NOMO-1 treated with DMSO at 0.1 percent for 48 hours (cell line): ENCODE data around the gene KLHDC7B.
"Not testable (repeated sequence)": the region's sequence is repeated elsewhere in the genome, so short reads cannot be mapped to it uniquely, and the experiment has no call there.

Source experiments
- DNase-seq: peaks from one replicate; lab custom pipeline; 2025; ENCODE audit not compliant: unreplicated experiment; lab: John Stamatoyannopoulos, UW

Gene KLHDC7B

GRCh38 chr22:50517495-50518260, 28.0 kb upstream of the KLHDC7B start:
- DNase-seq = no peak

DNA sequence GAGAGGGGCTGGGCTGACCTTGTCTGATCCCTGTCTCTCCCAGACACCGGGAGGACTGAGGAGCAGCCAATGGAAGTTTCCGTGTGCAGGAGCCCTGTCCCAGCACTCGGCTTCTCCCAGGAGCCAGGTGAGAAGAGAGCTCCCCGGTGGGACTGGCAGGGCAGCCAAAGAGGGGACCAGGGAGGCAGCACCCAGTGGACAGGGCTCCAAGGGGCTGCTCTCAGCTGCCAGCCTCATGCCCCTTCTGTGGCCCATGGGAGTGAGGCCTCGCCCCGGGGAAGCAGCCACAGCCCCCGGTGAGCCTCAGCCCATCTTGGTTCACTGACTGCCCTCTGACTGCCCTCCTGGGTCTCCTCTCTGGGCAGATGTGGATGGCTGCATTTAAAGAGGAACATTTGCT, 27.1 kb upstream of the KLHDC7B start:
- no peak for DNase-seq

DNA sequence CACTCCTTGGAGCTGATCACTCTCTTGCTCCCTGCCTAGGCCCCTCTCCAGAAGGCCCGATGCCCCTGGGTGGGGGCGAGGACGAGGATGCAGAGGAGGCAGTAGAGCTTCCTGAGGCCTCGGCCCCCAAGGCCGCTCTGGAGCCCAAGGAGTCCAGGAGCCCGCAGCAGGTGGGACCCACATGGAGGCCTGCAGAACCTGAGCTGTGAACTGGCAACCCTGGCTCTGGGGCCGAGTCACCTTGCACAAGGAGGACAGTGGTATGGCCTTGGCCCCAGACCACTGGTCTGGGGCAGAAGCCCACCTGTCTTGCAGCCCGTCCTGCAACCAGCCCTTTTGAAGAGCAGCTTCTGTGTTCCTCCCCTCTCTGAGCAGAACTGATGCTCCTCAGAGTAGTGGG, 26.5 kb upstream of the KLHDC7B start:
- DNase-seq = no peak

- DNase-seq = not testable (repeated sequence)
Measured at GRCh38 chr22:50520184-50520583, 25.5 kb upstream of the KLHDC7B start.

GRCh38 chr22:50520826-50521453, 24.8 kb upstream of the KLHDC7B start:
- no peak for DNase-seq

- no peak for DNase-seq
Measured at GRCh38 chr22:50521710-50522109, 24.0 kb upstream of the KLHDC7B start.

DNA sequence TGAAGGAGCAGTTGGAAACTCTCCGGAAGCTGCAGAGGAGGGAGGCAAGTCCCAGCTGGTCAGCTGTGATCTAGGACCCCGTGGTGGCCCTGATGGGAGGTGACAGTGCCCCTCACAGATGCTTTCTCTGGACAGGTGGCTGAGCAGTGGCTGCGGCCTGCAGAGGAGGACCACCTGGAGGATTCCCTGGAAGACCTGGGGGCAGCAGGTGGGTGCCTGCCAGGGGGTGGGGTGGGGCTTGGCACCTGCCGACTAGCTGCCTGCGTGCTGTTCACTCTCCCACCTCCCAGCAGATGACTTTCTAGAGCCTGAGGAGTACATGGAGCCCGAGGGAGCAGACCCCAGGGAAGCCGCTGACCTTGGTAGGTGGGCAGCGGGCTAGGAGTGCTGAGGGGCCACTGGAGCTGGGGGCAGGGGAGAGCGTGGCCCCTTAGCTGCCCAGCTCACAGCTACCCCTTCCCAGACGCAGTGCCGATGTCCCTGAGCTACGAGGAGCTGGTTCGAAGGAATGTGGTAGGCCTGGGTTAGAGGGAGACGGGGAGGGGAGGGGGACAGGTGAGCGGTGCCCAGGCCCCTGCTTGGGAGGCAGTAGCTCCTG, 23.4 kb upstream of the KLHDC7B start:
- no peak for DNase-seq

GRCh38 chr22:50522806-50523438, 22.8 kb upstream of the KLHDC7B start:
- DNase-seq = no peak

DNA sequence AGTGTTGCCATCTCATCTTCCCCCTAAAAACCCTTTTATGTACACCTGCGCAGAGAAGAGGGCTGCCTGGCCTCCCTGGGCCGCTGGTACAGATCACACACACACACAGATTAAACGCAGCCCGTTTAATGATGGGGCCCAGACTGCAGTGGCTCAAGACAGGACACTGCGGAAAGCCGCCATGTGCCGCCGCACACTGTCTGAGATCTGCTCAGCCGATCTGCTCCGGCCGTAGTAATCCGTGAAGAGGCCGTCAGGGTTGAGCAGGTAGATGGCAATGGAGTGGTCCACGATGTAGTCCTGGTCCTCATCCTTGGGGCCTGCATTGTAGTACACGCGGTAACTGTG, 22.3 kb upstream of the KLHDC7B start:
- no peak for DNase-seq

DNA sequence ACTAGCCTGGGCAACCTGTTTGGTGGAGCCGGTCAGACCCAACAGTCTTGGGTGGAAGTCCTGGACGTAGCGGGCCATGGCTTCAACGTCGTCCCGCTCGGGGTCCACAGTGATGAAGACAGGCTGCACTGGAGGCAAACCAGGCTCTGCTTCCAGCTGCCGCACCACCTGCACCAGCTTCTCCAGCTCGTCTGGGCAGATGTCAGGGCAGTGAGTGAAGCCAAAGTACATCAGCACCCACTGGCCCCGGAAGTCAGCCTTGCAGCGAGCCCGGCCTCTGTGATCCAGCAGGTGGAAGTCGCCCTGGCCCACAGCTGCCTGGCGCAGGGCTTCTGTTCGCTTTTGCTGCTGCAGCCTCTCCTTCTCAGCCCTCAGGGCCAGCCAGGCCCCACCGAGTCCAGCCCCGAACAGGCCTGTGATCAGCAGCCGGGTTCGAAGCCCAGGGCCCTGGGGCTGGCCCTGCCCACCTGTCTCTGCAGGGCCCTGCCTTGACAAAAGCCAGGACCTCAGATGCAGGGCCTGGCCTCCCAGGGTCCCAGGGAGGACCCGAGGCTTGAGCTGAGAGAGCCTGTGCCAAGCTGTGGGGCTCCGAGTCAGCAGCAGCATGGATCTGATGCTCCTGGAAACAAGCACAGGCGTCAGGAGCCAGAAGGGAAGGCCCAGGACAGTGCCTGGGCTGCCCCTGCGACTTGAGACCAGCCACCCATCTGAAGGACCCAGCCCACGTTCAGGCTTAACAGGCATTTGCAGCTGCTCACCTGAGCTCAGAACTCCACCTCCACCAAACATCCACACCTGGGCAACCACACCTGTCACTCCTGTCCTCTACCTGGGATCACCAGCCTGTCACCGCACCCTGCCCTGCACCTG, 21.7 kb upstream of the KLHDC7B start:
- no peak for DNase-seq

DNA sequence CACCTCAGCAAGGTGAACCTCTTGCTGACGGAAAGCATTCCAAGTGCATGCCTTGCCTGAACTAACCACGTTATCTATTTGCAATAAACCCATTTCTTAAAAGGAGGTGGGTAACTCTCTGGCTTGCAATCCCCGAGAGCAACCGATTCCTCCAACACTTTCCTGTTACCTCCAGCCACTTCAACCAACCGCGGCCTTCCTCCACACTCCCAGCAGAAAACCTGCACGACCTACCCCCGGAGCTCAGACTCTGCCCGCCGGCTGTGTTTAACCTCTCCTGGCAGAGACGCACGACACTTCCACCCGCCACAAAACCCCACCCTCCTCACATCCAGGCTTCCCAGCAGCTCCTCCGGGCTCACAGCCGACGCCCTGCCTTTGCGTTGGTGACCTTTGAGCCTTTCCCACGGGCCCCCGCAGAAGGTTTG, 21.0 kb upstream of the KLHDC7B start:
- DNase-seq = peak; percentile 53

- DNase-seq = peak; percentile 94
Measured at GRCh38 chr22:50525104-50525857, 20.4 kb upstream of the KLHDC7B start, which contains the start of gene SCO2. Gene SCO2 (minus strand): TSS chr22:50525598. CDS start chr22:50524411, 1,187 bp downstream.

DNA sequence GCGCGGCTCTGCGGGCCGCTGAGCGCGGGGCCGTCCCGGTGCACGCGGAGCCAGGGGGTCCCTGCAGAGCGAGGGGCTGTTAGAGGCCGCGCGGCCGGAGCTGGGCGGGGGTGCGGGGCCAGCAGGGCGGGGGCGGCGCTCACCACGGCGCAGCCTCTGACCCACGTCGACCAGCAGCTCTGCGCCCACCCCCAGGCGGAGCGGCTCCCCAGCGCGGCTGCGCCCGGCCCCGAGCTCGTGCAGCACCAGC, 19.9 kb upstream of the KLHDC7B start:
- DNase-seq = no peak

- peak; percentile 74 for DNase-seq
Measured at GRCh38 chr22:50526108-50526833, 19.4 kb upstream of the KLHDC7B start.

GRCh38 chr22:50526834-50527801, 18.6 kb upstream of the KLHDC7B start:
- DNase-seq = peak; percentile 86

DNA sequence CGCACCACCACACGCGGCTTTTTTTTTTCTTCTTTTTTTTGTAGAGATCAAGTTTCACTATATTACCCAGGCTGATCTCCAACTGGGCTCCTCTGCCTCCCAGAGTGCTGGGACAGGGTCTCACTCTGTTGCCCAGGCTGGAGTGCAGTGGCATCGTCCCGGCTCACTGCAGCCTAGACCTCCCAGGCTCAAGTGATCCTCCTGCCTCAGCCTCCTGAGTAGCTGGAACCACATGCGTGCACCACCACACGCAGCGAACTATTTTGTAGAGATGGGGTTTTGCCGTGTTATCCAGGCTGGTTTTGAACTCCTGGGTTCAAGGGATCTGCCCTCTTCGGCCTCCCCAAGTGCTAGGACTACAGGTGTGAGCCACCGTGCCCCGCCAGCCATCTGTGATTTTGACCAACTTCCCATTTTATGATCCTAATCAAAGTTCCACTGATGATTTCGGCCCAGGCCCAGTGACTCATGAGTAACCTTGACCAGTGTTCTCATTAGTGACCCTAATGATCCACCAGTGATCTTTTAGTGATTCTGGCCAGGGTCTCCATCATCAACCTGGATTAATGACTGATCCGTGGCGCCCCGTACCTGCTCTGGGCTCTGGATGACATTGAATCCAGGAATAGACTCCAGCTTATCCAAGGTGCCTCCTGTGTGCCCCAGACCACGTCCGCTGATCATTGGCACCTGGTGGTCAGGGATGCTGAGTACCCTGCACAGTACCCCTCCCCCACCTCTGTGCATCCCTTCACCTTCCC, 17.6 kb upstream of the KLHDC7B start:
- DNase-seq = no peak

DNA sequence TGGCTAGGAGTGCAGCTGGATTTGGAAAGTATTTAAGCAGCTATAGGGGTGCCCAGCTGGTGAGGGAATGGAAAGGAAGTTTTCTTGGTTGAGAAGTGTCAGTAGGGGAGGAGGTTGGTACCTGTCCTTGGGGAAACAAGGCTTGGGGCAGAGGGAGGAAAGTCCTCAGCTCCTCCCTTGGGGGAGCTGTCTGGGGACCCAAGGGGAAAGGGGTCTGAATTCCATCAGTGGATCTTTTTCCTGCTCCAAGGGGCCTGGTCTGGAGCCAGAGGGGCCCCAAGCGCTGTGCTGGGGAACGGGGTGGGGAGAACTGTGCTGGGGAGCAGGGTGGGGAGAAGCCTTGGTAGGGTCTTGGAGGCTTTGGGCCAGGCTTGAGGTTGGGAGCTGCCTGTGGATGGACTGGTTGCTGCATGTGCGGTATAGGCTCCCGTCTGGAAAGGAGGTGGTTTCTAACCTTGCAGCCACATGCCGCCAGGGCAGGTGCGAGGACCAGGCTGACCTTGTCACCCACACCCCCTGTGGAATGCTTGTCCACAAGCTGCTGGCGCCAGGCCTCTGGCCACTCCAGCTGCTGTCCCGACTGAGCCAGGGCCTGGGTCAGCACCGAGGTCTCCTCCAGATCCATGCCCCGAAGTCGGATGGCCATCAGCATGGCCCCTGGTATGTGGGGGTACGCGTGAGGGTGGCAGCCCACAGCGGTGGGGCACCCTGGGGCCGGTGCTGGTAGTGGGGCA, 16.9 kb upstream of the KLHDC7B start:
- no peak for DNase-seq
